ENCODE measurements around the gene ZNF451.
A peak's percentile ranks its signal among the peaks of the same experiment; 100 is the strongest.
"Not testable (repeated sequence)": the region's sequence is repeated elsewhere in the genome, so short reads cannot be mapped to it uniquely, and the experiment has no call there.

ZNF451 gene, protein sequence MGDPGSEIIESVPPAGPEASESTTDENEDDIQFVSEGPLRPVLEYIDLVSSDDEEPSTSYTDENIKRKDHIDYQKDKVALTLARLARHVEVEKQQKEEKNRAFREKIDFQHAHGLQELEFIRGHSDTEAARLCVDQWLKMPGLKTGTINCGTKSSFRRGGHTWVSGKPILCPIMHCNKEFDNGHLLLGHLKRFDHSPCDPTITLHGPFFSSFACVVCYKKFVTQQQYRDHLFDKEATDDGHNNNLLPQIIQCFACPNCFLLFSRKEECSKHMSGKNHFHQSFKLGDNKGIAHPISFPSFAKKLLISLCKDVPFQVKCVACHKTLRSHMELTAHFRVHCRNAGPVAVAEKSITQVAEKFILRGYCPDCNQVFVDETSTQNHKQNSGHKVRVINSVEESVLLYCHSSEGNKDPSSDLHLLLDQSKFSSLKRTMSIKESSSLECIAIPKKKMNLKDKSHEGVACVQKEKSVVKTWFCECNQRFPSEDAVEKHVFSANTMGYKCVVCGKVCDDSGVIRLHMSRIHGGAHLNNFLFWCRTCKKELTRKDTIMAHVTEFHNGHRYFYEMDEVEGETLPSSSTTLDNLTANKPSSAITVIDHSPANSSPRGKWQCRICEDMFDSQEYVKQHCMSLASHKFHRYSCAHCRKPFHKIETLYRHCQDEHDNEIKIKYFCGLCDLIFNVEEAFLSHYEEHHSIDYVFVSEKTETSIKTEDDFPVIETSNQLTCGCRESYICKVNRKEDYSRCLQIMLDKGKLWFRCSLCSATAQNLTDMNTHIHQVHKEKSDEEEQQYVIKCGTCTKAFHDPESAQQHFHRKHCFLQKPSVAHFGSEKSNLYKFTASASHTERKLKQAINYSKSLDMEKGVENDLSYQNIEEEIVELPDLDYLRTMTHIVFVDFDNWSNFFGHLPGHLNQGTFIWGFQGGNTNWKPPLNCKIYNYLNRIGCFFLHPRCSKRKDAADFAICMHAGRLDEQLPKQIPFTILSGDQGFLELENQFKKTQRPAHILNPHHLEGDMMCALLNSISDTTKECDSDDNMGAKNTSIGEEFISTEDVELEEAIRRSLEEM

DNA sequence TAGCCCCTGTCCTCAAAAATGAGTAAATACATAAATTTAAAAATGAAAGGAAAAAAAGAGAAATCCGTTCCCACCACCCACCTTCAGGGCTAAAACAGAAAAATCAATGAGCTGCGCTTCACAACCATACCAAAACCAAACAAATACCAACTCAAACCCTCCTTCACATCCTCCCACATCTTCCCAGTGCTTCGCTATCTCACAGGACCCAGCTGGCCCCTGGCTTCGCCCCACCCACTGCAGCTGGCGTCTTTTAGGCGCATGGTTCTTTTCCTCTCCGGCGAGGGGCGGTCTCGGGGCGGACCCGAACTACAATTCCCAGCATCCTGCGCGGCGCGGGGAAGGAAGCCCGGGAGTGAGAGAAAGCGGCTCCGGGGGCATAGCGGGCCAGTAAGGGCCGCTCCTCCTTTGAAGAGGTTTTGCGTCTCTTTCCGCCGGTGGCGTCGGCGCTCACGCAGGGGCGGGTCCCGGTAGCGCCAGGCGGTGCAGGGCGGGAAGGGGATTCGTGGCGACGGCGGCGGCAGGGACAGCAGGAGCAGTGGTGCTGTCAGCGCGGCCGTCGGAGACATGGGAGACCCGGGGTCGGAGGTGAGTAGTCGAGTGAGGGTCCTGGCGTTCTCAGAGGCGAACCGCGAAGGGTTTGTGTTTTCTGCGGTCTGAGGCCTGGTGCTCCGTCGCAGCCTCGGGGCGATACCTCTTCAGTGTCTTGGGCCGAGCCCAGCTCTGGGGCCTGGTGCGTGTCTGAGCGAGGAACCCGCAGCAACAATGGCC lies at the start of gene ZNF451:
Gene ZNF451 (plus strand): TSS at position 502 of the 771 bp plus-strand sequence. CDS start 66 bp downstream, at position 568.
- peak; percentile 85 for DNase-seq

GRCh38 chr6:57044061-57044460 lies 45.9 kb upstream of the ZNF451 start:
- not testable (repeated sequence) for DNase-seq

GRCh38 chr6:57044568-57044967 lies 45.4 kb upstream of the ZNF451 start:
- DNase-seq = no peak

DNA sequence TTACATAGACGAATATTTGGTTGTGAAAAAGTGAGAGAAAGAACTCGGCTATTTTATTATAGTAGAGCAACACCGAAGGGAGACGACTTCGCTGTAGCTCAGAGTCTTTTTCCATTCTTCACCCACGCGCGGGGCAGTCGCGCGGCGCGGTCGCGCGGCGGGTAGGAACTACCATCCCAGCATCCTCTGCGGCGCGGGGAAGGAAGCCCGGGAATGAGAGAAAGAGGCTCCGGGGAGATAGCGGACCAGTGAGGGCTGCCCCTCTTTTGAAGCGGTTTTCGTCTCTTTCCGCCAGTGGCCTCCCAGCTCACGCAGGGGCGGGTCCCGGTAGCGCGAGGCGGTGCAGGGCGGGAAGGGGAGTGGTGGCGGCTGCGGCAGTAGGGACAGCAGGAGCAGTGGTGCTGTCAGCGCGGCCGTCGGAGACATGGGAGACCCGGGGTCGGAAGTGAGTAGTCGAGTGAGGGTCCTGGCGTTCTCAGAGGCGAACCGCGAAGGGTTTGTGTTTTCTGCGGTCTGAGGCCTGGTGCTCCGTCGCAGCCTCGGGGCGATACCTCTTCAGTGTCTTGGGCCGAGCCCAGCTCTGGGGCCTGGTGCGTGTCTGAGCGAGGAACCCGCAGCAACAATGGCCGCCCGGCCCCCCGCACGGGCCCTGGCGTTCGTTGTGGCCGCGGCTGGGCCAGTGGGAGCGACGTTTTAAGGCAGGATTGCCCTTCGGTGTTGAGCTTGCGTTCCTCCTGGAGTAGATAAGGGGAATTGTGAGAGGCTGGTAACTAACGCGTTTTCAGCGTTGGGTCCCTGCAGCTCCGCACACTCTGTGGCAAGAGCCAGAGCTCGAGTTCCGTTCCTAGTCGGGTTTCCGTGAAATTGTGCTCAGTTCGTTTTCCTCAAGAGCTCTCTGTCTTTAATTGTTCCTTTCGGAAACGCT lies 43.4 kb upstream of the ZNF451 start, which contains the start of gene KIAA1586:
Gene KIAA1586 (plus strand): TSS at position 362 of the 925 bp plus-strand sequence. CDS start 63 bp downstream, at position 425.
- peak; percentile 32 for DNase-seq

DNA sequence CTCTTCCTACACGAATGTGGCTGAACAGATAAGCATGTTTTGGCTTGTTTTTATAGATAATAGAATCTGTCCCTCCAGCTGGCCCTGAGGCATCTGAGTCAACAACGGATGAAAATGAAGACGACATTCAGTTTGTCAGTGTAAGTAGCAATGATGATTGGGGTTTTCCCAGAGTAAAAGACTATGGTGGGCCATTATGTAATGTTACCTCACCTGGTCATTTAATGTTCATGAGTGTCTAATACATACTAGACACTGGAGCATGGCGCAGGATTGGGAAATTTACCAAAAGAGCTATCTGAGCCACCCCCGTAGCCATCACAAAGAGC lies 42.8 kb upstream of the ZNF451 start:
- not testable (repeated sequence) for DNase-seq

DNA sequence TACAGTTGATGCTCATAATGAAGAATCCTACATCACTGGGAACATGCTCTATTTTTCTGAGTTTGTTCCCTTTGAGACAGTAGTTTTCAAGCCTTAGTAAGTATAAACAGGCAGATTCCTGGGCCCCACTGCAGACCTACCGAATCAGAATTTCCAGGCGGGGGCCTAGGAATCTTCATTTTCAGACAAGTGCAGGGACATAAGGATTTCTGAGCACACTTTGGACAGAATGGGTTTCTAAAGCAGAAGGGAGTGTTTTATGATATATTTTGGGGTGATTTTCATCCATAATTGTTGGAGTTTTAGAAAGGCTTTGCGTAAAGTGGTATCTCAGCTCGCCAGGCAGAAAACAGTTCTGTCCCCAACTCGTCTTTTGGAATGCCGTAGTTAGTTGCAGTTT lies 42.1 kb upstream of the ZNF451 start:
- not testable (repeated sequence) for DNase-seq

DNA sequence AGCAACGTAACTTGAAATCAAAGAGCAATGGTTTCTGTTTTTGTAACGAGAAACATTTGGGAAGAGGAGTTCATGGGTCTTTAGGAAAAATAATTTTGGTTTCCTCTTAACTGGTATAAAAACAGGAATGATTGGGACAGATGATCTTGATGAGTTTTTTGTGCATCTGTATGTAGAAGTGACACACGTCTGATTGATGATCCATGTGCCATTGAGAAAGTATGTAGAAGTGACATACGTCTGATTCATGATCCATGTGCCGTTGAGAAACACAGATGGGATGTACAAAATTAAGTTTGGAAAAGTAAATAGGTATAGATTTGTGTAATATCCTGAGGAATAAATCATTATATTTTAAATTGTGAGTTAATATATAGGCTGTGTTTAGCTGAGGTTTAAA lies 41.4 kb upstream of the ZNF451 start:
- no peak for DNase-seq

GRCh38 chr6:57063847-57064246 lies 26.1 kb upstream of the ZNF451 start:
- no peak for DNase-seq

- DNase-seq = no peak
Measured at GRCh38 chr6:57064809-57065208, 25.2 kb upstream of the ZNF451 start.

DNA sequence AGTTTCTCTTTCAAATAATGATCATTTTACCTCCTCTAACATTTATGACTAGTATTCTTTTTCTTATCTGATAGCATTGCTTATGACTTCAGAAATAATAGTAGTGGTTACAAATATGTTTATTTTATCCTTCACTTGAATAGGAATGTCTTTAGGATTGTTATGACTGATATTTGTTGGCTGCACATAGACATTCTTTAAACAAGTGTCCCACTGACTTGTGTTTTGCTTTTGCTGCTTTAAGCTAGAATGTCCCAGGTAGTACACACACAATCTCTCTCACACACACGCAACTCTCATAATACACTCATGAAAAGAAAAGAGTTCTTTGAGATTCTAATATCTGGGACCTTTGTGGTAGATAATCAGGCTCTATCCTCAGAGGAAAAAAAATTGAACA lies 21.9 kb upstream of the ZNF451 start:
- DNase-seq = no peak

GRCh38 chr6:57069228-57069627 lies 20.8 kb upstream of the ZNF451 start:
- DNase-seq = no peak

GRCh38 chr6:57069920-57070331 lies 20.1 kb upstream of the ZNF451 start:
- DNase-seq = no peak

DNA sequence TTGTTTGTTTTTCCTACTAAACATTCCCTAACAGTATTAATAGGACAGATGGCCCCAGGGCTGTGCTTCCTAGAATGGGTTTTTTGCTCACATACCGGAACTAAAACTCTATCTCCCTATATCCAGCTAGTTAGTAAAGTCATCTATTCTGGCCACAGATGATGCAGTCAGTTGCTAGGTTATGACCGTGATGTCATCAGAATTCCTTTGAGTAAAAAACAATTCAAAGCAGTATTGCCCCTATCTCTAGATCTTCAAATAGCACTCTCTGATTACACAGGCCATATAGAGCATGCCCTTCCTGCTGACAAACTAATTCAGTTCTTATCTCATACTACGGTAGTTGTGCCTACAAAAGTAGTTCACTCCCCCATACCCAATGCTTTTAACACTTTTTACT lies 17.9 kb upstream of the ZNF451 start:
- DNase-seq = no peak

DNA sequence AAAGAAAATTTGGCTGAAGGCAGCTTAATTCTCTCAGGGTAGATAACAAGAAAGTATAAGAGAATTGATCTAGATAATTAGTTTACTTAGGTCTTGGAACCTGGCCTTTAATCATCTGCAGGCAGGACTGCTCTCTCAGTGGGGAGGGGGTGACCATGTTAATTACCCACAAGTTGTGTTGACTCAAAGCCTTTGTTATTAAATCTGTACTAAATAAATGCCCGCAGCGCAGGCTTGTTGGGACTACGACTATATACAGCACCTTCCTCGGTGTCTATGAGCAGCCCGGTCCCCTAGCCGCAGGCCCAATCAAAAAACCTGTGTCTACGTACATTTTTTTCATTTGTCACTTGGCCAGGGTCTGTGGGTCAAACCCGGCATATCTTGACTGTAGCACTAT lies 15.6 kb upstream of the ZNF451 start:
- no peak for DNase-seq

DNA sequence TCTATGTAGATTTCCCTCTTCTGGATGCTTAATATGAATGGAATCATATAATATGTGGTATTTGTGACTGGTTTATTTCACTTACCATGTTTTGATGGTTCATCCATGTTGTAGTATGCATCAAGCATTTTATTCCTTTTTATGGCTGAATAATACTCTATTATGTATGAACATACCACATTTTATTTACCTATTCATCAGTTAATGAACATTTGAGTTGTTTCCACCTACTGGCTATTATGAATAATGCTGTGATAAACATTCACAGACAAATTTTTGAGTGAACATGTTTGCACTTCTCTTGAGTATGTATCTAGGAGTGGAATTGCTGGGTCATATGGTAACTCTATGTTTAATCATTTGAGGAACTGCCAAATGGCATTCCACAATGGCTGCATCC lies 14.9 kb upstream of the ZNF451 start:
- no peak for DNase-seq

- DNase-seq = no peak
Measured at GRCh38 chr6:57078531-57079207, 11.3 kb upstream of the ZNF451 start.

GRCh38 chr6:57085471-57085870 lies 4.5 kb upstream of the ZNF451 start:
- DNase-seq = no peak

GRCh38 chr6:57086843-57087242 lies 3.1 kb upstream of the ZNF451 start:
- no peak for DNase-seq

GRCh38 chr6:57087916-57088315 lies 2.1 kb upstream of the ZNF451 start:
- DNase-seq = no peak

DNA sequence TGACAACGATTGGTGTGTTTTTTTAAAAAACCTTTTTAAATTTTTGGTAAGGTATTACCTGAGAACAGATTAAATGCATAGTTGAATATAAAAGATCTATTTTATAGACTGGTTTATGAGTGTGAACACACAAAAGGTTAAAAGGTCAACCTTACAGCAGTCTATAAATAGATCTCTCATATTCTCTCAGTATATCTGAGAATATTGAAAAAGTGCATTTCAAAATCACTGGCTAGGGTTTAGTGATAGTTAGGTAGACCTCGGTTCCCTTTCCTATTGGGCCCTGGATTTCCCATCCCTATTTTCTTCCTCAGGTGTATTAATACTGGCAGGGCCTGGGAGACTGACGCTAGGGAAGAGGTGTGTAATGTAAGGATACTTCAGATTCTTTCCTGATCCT lies 723 bp upstream of the ZNF451 start:
- DNase-seq = no peak

- not testable (repeated sequence) for DNase-seq
Measured at GRCh38 chr6:57090458-57091067, 575 bp downstream of the ZNF451 start.

Data from NCI-H1417 treated with DMSO at 0.1 percent for 48 hours (cell line).